K562 (cell line): ENCODE results near the gene LMOD1. TPM values are rescaled to one million over a fixed set of nuclear protein-coding genes. Genes with fewer than 3 reads are reported as not detected.

Source experiments
- ATAC-seq: fragments of 200-7000 bp; cut with Tn5 transposase; 3 replicates; pipeline ENCODE4 v1.9.1; 2020; ENCODE audit warnings: moderate library complexity
- BruUV-seq: library from RNA; stranded (reverse); fragments of 400-500 nt; replicated peaks from 2 replicates; lab custom pipeline; 2021; lab: Mats Ljungman, UMichigan
- CTCF ChIA-PET: fragments of 300-600 bp; formaldehyde crosslinking; extraction: SDS; loops from one replicate; lab custom pipeline; 2021; ENCODE audit warnings: low intra/inter-chr PET ratio; lab: Yijun Ruan, JAX
- POLR2A ChIA-PET: fragments of 300-600, 350-650 bp; sonication (Branson Sonifier 250); formaldehyde crosslinking; extraction: SDS; loops from one replicate; lab custom pipeline; 2021; ENCODE audit warnings: antibody characterized with exemption, inconsistent platforms; lab: Yijun Ruan, JAX
- DNase-seq, 4 experiments: peaks; one replicate each; pipeline versions ENCODE4 v3.0.0 to v3.0.0-alpha.2; 2011 to 2018; ENCODE audit warnings: low spot score in 3 of 4, mixed read lengths in 3 of 4; ENCODE audit errors: extremely low read depth in 1 of 4
- FAIRE-seq: peaks from 2 replicates; lab custom pipeline; 2011; peaks lifted over from hg19 to GRCh38; lab: Jason Lieb, UNC
- H2AFZ ChIP-seq: 2 replicates; pipeline ENCODE4 v1.6.0; 2011; ENCODE audit warnings: low read depth, low read length, control low read depth, inconsistent platforms
- H3K27ac ChIP-seq: fragments of 200-600 bp; 3 replicates; pipeline ENCODE4 v1.8.0; 2011; ENCODE audit warnings: low read depth, mild to moderate bottlenecking, control low read depth, inconsistent platforms, low read length, moderate library complexity, mixed read lengths; ENCODE audit errors: extremely low read depth
- H3K27me3 ChIP-seq, 2 experiments: fragments of 300-600 bp in 1 of 2; 2 replicates in 1 of 2; 3 replicates in 1 of 2; pipeline versions ENCODE4 v1.6.0 to v1.8.0; 2011; ENCODE audit warnings: inconsistent platforms in 2 of 2, low read length in 2 of 2, mild to moderate bottlenecking in 1 of 2, mixed read lengths in 1 of 2, moderate library complexity in 1 of 2; ENCODE audit not compliant: control insufficient read depth in 2 of 2, insufficient read depth in 2 of 2
- H3K36me3 ChIP-seq: fragments of 300-600 bp; 3 replicates; pipeline ENCODE4 v1.8.0; 2011; ENCODE audit warnings: mild to moderate bottlenecking, low read length, inconsistent platforms; ENCODE audit not compliant: control insufficient read depth, insufficient read depth
- H3K4me1 ChIP-seq, 2 experiments: fragments of 200-600 bp in 1 of 2; replicated peaks in 1 of 2; 2 replicates in 1 of 2; 3 replicates in 1 of 2; pipeline versions ENCODE4 v1.5.1 to v1.8.0; 2011; ENCODE audit warnings: inconsistent platforms in 2 of 2, low read length in 2 of 2, mild to moderate bottlenecking in 1 of 2, mixed read lengths in 1 of 2, moderate library complexity in 1 of 2; ENCODE audit not compliant: control insufficient read depth in 2 of 2, insufficient read depth in 2 of 2
- H3K4me2 ChIP-seq: 2 replicates; pipeline ENCODE4 v1.6.1; 2011; ENCODE audit warnings: low read length, control low read depth, inconsistent platforms, mixed read lengths; ENCODE audit not compliant: insufficient read depth
- H3K4me3 ChIP-seq: fragments of 200-600 bp; sonication (generic), shearing (Covaris generic); 2 replicates; pipeline ENCODE4 v1.5.1; 2016; ENCODE audit warnings: control low read depth, inconsistent platforms
- H3K79me2 ChIP-seq: fragments of 200-600 bp; 3 replicates; pipeline ENCODE4 v1.8.0; 2011; ENCODE audit warnings: low read length, inconsistent platforms; ENCODE audit not compliant: control insufficient read depth, insufficient read depth
- H3K9ac ChIP-seq, 2 experiments: 2 replicates each; pipeline versions ENCODE4 v1.6.0 to v1.6.1; 2011; ENCODE audit warnings: low read depth in 2 of 2, low read length in 2 of 2, control low read depth in 1 of 2, inconsistent platforms in 1 of 2, mild to moderate bottlenecking in 1 of 2, mixed read lengths in 1 of 2; ENCODE audit not compliant: insufficient read depth in 1 of 2
- H3K9me1 ChIP-seq: one replicate; pipeline ENCODE4 v1.6.0; 2011; ENCODE audit warnings: inconsistent platforms, mild to moderate bottlenecking, low read length, moderate library complexity; ENCODE audit not compliant: control insufficient read depth, insufficient read depth
- H3K9me3 ChIP-seq: replicated peaks from 2 replicates; pipeline ENCODE4 v1.5.1; 2011; ENCODE audit warnings: low read depth, low read length, inconsistent platforms; ENCODE audit not compliant: control insufficient read depth, insufficient read depth
- H4K20me1 ChIP-seq: replicated peaks from 2 replicates; pipeline ENCODE4 v1.6.1; 2011; ENCODE audit warnings: low read length, inconsistent platforms, mixed read lengths; ENCODE audit not compliant: control insufficient read depth, insufficient read depth
- AFF1 ChIP-seq, 2 experiments: fragments of 450-650 bp; IDR thresholded peaks; 2 replicates each; pipeline ENCODE4 v1.6.1; 2018; ENCODE audit warnings: mild to moderate bottlenecking in 2 of 2, low read depth in 1 of 2; ENCODE audit not compliant: partially characterized antibody in 2 of 2
- BCOR ChIP-seq: fragments of 450-650 bp; IDR thresholded peaks from 2 replicates; pipeline ENCODE4 v1.6.1; 2016
- DNMT1 ChIP-seq: fragments of 450-650 bp; IDR thresholded peaks from 2 replicates; pipeline ENCODE4 v1.6.1; 2016; ENCODE audit warnings: antibody characterized with exemption, mild to moderate bottlenecking
- E2F8 ChIP-seq: fragments of 450-650 bp; IDR thresholded peaks from 2 replicates; pipeline ENCODE4 v1.7.1; 2018; ENCODE audit warnings: mild to moderate bottlenecking, low read depth; ENCODE audit not compliant: partially characterized antibody
- ERF ChIP-seq: fragments of 450-650 bp; formaldehyde crosslinking; IDR thresholded peaks from 2 replicates; pipeline ENCODE4 v1.4.0; 2020; ENCODE audit warnings: mild to moderate bottlenecking, mixed read lengths
- ETV5 ChIP-seq: sonication (generic); formaldehyde crosslinking; IDR thresholded peaks from 2 replicates; pipeline ENCODE4 v1.4.0; 2020; ENCODE audit warnings: low read depth, mild to moderate bottlenecking, missing genetic modification reagents
- FOXK2 ChIP-seq, 2 experiments: fragments of 450-650 bp; IDR thresholded peaks in 1 of 2; conservative IDR thresholded peaks in 1 of 2; 2 replicates each; pipeline ENCODE4 v1.6.1; 2016; ENCODE audit warnings: low read depth in 2 of 2, mild to moderate bottlenecking in 1 of 2
- GATA2 ChIP-seq: sonication (generic); formaldehyde crosslinking; IDR thresholded peaks from 2 replicates; pipeline ENCODE4 v1.4.0; 2020; ENCODE audit warnings: mild to moderate bottlenecking, missing genetic modification reagents
- GATAD2A ChIP-seq: fragments of 450-650 bp; IDR thresholded peaks from 2 replicates; pipeline ENCODE4 v1.6.1; 2017
- KDM1A ChIP-seq, 2 experiments: fragments of 450-650 bp; IDR thresholded peaks; 2 replicates each; pipeline ENCODE4 v1.6.1; 2016; ENCODE audit warnings: mild to moderate bottlenecking in 2 of 2
- NFRKB ChIP-seq: fragments of 450-650 bp; IDR thresholded peaks from 2 replicates; pipeline ENCODE4 v1.6.1; 2016; ENCODE audit warnings: low read depth
- SAFB2 ChIP-seq: fragments of 200-400 bp; formaldehyde crosslinking; IDR thresholded peaks from 2 replicates; pipeline ENCODE4 v1.6.1; 2018; ENCODE audit warnings: borderline replicate concordance, low read length, low read depth, moderate library complexity; ENCODE audit not compliant: severe bottlenecking
- SP1 ChIP-seq: sonication (generic); formaldehyde crosslinking; IDR thresholded peaks from 2 replicates; pipeline ENCODE4 v1.8.1; 2022; ENCODE audit warnings: mild to moderate bottlenecking, missing genetic modification reagents
- TEAD1 ChIP-seq, 2 experiments: fragments of 450-650 bp in 1 of 2; sonication (generic) in 1 of 2; formaldehyde crosslinking; IDR thresholded peaks; 2 replicates each; pipeline versions ENCODE4 v1.4.0 to v1.8.0; 2020 to 2022; ENCODE audit warnings: mild to moderate bottlenecking in 2 of 2, missing genetic modification reagents in 1 of 2
- ZNF23 ChIP-seq: fragments of 250-450 bp; sonication (Bioruptor Pico); IDR thresholded peaks from 2 replicates; pipeline ENCODE4 v1.4.0; 2020; ENCODE audit warnings: mild to moderate bottlenecking
- ZNF644 ChIP-seq: fragments of 200-800 bp; sonication (Bioruptor generic); IDR thresholded peaks from 2 replicates; pipeline ENCODE4 v1.6.1; 2016; ENCODE audit warnings: low read depth, missing genetic modification characterization, missing compliant biosample characterization
- WGBS: fragments of 100-300 bp; shearing (Covaris generic); methylation state at CpG from one replicate; pipeline ENCODE4 v1.1.6; 2016; ENCODE audit warnings: low coverage, mixed read lengths; ENCODE audit not compliant: insufficient coverage; ENCODE audit errors: missing lambda C conversion rate; 5-methylcytosine and 5-hydroxymethylcytosine counted together
- in situ Hi-C: fragments of 300-500 bp; cut with MboI; formaldehyde crosslinking; loops from 4 replicates; pipeline ENCODE4 v1.15.0; 2018; ENCODE audit warnings: inconsistent platforms, mixed read lengths
- intact Hi-C: fragments of 100-400 bp; cut with micrococcal nuclease; formaldehyde crosslinking; loops from 2 replicates; pipeline ENCODE4 v1.14.2; 2022
- polyA plus RNA-seq, 8 experiments: library from polyadenylated mRNA; depleted of rRNA in 4 of 8; stranded (reverse) in 5 of 8; unstranded in 3 of 8; fragments of >200 nt; fragmentation: Nextera tagmentation in 2 of 8; fragmentation: Illumina TruSeq in 1 of 8; extraction: Ambion mirVana in 2 of 8; extraction: Trizol in 1 of 8; gene quantifications; 2 replicates each; pipeline versions ENCODE4 v1.2.1 to v1.2.3, GENCODE V29; 2011 to 2014; ENCODE audit warnings: inconsistent platforms in 1 of 8, missing spikeins in 1 of 8
- total RNA-seq, 7 experiments: library from RNA; depleted of rRNA in 6 of 7; stranded (reverse); fragments of >200 nt in 6 of 7; fragmentation: Illumina TruSeq in 2 of 7; extraction: Trizol in 2 of 7; gene quantifications; 2 replicates each; pipeline versions ENCODE4 v1.2.1 to v1.2.3, GENCODE V29; 2011 to 2021; ENCODE audit warnings: low replicate concordance in 1 of 7

The LMOD1 gene
- total and polyA plus RNA-seq, 9 of the 15 experiments (the other 6 are each of a cell fraction or from before 2014, with no cell fraction given) = 0.03 to 0.54 (median 0.38) TPM; not detected in 1

GRCh38 chr1:201983380-201983805 lies 37.0 kb upstream of the LMOD1 start:
- FAIRE-seq (no peak), DNase-seq (no peak), ATAC-seq (no peak)
- H3K9ac ChIP-seq = peak overlapping the region; percentile 91 to 99
- peaks cover 13% of the 10 kb centered on the region; the same call in 1 of the 2 replicates for H4K20me1 ChIP-seq
- 6% methylated on average over 11 of the region's 11 CpGs for WGBS
- ChIA-PET POLR2A (interaction anchor here (0.6 to 3.7 kb wide), 11 partner anchors 10 to 175 kb away, joined by 3 to 15 read pairs (median 5); partner anchors contain the start of gene TIMM17A), CTCF (interaction anchor here (0.6 to 1.8 kb wide), 3 partner anchors 16 to 133 kb away, joined by 3 to 6 read pairs (median 3); no protein-coding TSS in a partner anchor)
- peaks cover 9 to 19% of the 10 kb centered on the region in 2 experiments; a peak in 4 of 5 replicates for H3K4me1 ChIP-seq
- no TSS peak for BruUV-seq
- peak overlapping the region; percentile 91 for H2AFZ ChIP-seq
- H3K79me2 ChIP-seq = peaks cover 44% of the 10 kb centered on the region
- peaks cover 26% of the 10 kb centered on the region; the same call in 2 of the 3 replicates for H3K36me3 ChIP-seq
- in situ Hi-C loops (no loop called here), intact Hi-C loops (no loop called here)
- peak overlapping the region; percentile 91 for H3K27ac ChIP-seq
- no peaks in the 10 kb centered on the region for H3K9me1 ChIP-seq
- no peaks in the 10 kb centered on the region for H3K9me3 ChIP-seq
- H3K4me2 ChIP-seq = peak overlapping the region; percentile 98
- H3K4me3 ChIP-seq = peak overlapping the region; percentile 99
- H3K27me3 ChIP-seq = no peaks in the 10 kb centered on the region
- 0 out of 2 replicates have a peak, but pooled peaks have one; percentile 4 for TF ChIP-seq BCOR
- 0 out of 2 replicates have a peak, but pooled peaks have one; percentile 6 for TF ChIP-seq GATAD2A
- TF ChIP-seq GATA2 (CRISPR knock-in tag) = 0 out of 2 replicates have a peak, but pooled peaks have one; percentile 14
- TF ChIP-seq NFRKB = 0 out of 2 replicates have a peak, but pooled peaks have one; percentile 16
- 0 out of 4 replicates have a peak, but pooled peaks of 1 of the 2 experiments have one; percentile 3 for TF ChIP-seq FOXK2 (conservative IDR thresholded peaks at IDR 0.05 in 1 of 2, IDR thresholded peaks at IDR 0.05 in 1 of 2; ENCODE audit: low read depth in 2 of 2)
- no peak for TF ChIP-seq SAFB2
- TF ChIP-seq E2F8 = peak; percentile 6
- 0 out of 2 replicates have a peak, but pooled peaks have one; percentile 14 for TF ChIP-seq ETV5
- TF ChIP-seq KDM1A (IDR thresholded peaks at IDR 0.05) = peak; percentile 91 to 95
- TF ChIP-seq ZNF23 (CRISPR knock-in tag) = no peak
- TF ChIP-seq DNMT1 = 0 out of 2 replicates have a peak, but pooled peaks have one; percentile 29
- peak; percentile 21; the same call in 1 of the 2 replicates for TF ChIP-seq SP1
- peak in 1 of 2 experiments; percentile 71 for TF ChIP-seq AFF1 (IDR thresholded peaks at IDR 0.05; ENCODE audit: low read depth in 1 of 2, partially characterized antibody in 2 of 2)
- TF ChIP-seq ZNF644 (tag) = no peak
- TF ChIP-seq ERF (CRISPR knock-in tag) = no peak
- TF ChIP-seq TEAD1 (CRISPR knock-in tag; IDR thresholded peaks at IDR 0.05) = peak in 1 of 2 experiments; percentile 1; a peak in 2 of 4 replicates
